Embryonic facial prominence (tissue), 1 donor: ENCODE results near the gene GADD45B.
"Not testable (repeated sequence)": the region's sequence is repeated elsewhere in the genome, so short reads cannot be mapped to it uniquely, and the experiment has no call there.

ENCODE experiments used
- DNase-seq: peaks from one replicate; pipeline ENCODE4 v3.0.0-alpha.2; 2016; ENCODE audit errors: extremely low spot score

Gene GADD45B

DNA sequence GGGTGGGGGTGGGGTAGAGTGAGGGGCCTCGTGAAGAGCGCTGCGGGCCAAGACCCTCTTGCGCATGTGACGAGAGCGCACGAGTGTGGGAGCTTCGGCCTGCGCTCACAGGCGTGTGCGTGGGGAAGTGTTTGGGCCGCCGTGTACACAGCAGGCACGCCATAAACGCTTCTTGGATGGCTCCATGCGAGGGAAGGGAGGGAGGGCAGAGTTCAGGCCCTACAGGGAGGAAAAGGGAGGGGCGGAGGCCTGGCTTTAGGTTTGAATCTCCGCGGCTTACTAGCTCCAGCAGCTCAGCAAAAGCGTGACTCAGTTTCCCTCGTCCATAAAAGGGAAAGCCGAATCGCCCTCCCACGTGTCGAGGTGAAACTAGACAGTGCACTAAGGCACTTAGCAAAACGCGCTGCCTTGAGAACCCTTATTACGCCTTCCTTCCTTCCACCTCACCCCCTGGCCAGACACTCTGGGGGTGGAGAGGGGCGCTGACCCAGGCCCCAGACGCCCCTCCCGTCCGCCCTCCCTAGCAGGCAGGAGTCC, 12.5 kb downstream of the GADD45B start:
- DNase-seq = no peak

DNA sequence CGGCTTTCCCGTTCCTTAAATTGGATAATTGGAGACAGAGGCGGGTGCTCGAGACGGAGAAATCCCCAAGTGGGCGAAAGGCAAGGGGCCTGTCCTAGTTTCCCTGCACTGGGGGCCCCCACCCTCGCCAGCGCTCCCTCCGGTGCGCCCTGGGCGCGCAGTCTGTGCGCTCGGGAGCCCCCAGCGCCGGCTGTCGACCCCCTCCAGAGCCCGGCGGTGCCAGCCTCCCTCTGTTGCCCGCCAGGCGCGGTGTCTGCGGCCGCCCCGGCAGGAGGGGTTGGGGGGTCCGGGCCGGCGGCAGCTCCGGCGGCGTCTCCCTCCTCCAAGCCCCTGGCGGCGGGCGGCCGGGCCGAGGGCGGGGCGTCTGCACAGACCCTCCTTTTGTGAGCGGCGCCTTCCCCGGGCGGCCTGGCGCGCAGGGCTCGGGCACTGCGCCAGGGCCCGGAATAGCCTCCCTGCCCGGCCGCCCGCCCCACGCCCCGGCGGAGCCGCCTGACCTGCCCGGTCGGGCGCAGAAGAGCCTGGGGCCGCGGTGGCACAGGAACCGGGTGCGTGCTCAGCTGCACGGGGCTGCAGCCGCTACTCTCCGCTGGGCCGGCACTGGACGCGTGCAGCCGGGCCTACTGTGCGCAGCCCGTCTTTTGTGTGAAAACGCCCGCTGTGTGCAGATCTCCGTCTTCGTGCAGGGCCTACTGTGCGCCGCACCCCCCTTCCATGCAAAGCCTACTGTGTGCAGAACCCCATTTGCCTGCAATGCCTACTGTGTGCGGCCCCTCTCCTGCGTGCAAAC, 13.2 kb downstream of the GADD45B start:
- no peak for DNase-seq

DNA sequence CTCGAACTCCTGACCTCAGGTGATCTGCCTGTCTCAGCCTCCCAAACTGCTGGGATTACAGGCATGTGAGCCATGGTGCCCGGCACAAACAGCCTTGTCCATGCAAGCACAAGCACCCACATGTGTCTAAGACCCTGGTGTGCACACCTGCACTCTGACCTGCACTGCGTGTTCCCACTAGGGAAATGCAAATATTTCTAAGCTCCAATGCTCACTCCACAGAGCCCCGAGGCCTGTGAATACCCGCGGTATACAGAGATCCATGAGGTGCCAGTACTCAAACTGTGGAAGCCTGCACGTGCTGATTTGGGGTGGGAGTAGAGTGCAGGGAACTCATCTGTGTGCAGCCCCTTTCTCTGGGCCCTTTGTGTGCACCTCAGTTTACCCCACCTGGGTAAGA, 14.7 kb downstream of the GADD45B start:
- DNase-seq = no peak

DNA sequence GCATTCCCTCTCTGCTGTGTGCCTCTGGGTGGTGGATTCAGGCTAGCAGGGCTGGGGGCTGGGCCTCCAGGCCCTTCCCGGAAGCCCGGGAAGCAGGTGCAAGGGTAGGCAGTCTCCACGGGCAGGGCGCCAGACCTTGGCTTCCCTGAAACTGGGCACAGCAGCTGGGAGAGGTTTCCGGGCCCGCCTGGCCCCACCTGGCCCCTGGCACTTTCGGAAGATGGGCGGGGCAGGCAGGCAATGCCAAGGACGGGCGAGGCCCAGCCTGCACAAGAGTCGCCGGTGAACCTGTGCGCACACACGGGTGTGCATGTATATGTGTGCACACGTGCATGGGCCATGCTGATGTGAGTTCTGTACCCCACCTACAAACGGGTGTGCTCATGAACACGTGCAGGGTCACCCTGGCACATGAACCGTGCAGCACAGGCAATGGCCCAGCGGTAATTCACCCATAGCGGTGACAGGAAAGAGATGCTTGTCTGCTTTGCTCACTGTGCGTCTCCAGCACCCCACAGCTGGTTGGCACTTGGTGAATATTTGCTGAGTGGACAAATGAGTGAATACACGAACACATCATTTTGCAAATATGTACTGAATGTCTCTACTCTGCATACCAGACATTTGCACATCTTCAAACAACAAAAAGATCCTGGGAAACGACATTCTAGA, 15.3 kb downstream of the GADD45B start:
- no peak for DNase-seq

DNA sequence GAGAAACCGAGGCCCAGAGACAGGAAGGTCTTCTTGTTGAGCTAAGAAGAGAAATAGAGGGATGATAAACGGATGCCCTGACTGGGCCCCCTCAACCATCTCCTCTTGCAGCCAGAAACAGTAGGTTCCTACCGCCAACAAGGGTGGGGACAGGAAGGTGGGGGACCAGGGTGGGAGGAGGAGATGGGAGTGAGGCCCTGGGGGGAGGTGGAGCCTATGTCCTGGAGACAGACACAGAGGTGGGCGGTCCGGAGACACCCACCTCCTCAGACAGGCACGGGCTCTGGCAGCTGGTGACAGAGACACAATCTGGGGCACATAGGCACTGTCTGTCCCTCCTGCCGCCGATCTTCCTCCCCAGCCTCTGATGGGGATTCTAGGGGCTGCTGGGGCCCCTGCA, 16.9 kb downstream of the GADD45B start:
- DNase-seq = no peak

DNA sequence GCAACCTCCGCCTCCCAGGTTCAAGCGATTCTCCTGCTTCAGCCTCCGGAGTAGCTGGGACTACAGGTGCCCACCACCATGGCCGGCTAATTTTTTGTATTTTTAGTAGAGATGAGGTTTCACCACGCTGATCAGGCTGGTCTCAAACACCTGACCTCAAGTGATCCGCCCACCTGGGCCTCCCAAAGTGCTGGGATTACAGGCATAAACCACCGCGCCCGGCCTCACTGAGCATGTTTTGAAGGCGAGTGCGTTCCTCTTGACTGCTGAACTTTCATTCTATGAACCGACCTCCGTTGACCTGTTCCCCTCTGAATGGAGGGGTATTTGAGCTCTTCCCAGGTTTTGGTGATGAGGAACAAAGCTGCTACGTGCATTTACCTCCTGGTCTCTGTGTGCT, 17.5 kb downstream of the GADD45B start:
- not testable (repeated sequence) for DNase-seq

DNA sequence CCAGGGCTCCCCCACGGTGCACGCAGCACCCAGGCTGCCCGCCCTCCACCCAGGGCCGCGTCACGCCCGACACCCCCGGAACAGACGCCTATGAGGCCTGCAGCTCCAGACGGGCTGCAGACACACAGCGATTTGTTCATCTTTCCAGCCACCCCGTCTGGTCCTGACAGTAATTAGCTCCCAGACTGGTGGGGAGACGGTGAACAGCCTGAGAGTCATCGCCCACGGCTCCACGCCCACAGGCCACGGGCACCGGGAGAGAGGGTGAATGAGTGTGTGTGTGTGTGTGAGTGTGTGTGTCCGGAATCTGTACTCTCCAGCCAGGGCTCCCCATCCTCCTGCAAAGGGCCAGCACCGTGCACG, 18.1 kb downstream of the GADD45B start:
- DNase-seq = no peak

DNA sequence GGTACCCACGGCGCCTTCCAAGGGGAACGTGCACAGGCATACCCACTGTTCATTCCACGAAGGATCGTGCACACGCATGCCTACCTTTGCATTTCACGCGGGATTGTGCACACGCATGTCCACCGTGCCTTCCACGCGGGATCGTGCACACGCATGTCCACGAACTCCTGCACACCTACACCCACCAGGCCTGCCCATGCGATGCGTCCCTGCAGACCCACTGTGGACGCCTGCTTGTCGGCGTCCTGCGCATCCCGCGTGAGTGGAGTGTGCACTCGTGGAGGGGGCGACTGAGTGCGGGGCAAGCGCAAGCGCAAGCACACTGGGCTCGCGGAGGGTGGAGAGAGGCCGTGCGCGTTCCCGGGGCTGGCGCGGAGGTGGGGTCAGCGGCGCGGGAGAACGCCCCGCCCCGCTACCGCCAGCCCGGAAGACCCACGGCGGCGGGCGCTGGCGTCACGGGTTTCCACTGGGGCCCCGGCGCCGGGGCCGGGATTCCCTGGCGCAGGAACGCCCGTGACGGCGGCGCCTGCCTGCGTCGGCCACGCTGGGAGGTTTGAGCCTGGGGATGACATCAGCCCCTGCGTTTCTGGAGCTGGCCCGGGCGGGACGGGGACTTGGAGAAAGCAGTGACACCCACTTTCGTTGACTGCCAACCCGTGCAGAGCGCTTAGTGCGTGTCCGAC, 18.7 kb downstream of the GADD45B start:
- no peak for DNase-seq

DNA sequence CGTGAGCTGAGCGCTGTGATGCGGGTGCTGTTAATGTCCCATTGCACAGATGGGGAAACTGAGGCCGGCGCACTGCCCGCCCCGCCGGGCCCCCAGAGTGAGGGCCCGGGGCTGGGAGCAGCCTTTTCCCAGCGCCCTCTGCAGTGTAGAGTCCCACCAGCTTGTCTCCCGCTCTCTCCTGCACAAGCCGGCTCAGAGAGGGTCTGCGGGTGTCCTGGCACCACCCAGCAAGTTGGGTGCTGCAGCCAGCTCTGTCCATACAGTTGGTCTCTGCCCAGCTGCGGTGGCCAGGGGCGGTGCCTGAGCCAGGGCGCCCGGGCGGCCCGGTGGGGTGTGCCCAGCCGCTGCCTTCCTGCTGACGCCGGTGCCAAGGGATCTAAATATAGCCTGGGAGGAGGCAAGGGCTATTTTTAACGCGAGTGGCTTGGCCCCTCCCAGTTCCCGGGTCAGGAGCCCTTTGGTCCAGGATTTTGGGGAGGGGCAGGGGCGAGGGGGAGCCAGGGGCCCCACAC, 19.3 kb downstream of the GADD45B start:
- DNase-seq = no peak

DNA sequence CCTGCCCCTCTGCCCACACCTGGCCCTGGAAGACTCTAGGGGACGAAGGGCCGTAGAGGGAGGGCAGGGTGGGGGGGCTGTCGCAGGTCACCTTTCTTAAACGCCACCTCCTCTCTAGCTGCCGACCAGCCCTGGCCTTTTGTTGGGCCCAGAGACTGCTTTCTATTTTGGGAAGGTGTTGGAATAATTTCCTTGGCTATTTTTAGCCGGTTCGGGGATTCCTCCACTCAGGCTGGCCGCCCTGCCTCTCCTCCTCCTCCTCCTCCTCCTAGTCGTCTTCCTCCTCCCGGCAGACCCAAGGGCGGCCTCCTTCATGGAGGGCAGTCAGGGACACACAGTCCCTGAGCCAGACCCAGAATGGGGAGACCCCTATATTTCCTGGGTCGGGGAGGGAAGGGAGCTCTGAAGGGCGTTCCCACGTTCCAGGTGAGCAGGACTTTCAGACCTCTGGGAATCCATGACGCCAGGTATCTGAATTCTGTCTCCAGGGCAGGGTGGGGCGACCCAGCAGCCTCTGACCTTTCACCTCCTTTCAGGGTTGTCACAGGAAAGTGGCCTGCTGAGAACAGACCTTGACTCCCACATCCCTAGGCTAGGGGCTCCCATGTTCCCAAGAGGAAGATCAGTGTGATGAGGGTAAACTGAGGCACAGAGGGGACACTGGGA, 19.9 kb downstream of the GADD45B start:
- no peak for DNase-seq

DNA sequence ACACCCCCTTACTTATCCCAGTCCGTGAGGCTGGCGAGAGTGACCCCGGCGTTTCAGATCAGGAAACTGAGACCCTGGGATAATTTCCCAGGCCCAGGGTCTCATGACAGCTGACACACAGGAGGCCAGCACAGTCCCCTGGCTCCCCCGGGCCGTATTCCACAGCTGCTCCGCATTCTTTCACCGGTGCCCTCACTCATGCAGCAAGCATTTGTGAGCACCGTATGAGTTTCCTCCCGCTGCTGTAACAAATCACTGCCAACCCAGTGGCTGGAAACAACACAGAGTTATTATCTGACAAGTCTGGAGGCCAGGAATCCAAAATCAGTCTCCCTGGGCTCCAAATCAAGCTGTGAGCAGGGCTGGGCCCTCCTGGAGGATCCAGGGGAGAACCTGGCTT, 21.3 kb downstream of the GADD45B start:
- no peak for DNase-seq

DNA sequence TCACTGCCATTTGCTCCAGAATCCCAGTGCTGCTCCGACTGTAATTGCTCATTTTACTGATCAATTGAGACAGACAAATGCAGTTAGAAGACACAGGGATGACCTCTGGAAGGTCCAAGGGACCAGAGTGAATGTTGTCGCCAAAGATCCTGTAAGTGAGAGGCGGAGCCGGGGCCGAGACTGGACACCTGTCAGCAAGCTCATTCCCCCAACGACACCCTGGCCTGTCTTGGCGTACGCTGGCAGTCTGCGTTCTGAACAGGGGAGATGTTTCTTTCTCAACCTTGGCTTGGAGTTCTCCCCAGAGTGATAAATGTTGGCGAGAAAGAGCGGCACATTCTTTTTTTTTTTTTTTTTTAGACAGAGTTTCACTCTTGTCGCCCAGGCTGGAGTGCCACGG, 24.2 kb downstream of the GADD45B start:
- DNase-seq = no peak

DNA sequence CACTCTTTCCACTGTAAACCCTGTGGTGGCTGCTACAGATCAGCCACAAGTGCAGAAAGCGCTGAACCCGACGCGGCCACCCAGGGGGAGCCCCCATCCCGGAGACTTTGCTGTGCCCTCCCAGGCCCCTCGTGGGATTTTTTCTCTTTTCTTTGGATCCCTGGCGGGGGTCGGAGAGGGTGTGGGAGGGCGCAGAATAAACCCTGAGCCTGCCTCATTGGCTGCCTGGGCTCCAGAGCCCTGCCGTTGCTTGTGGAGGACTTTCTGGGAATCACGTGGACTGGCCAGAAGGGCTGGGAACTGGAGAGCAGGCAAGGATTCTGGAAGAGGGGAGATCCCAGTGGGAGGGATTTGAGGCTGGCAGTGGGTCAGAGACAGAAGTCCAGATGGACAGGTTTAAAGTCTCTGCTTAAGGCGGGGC, 24.9 kb downstream of the GADD45B start:
- DNase-seq = no peak

DNA sequence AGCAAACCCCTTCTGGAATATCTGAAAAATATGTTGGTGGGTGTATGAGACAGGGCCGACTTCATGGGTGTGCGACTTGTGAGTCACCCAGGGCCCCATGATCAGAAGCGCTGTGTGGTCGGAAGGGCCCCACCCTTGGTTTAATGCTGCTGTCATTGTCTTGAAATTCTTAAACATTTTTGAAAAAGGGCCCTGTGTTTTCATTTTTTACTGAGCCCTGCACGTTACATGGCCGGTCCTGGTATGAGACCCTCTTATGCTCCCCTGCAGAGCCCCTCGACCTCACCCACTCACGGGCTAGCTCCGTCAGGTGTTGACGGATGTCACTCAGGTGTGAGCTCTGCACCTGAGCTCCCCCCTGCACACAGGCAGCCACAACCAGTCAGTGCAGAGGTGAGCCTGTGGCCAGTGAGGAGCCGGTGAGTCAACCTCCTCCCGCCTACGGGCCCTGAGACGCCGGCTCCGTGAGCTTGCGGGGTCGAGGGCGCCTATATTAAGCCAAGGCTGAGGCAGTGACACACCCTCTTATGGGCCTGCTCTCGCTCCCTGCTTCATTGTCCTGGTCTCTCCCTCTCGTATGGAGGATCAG, 27.7 kb downstream of the GADD45B start:
- DNase-seq = no peak

DNA sequence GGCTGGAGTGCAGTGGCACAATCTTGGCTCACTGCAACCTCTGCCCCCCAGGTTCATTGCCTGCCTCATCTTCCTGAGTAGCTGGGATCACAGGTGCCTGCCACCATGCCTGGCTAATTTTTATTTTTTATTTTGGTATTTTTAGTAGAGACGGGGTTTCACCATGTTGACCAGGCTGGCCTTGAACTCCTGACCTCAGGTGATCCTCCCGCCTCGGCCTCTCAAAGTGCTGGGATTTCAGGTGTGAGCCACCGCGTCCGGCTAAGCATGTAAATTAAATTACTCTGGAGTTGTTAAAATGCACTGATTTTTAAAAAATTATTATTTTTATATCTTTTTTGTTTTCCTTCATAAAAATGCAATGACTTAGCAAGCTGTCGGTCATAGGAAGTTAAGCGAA, 30.7 kb downstream of the GADD45B start:
- not testable (repeated sequence) for DNase-seq

DNA sequence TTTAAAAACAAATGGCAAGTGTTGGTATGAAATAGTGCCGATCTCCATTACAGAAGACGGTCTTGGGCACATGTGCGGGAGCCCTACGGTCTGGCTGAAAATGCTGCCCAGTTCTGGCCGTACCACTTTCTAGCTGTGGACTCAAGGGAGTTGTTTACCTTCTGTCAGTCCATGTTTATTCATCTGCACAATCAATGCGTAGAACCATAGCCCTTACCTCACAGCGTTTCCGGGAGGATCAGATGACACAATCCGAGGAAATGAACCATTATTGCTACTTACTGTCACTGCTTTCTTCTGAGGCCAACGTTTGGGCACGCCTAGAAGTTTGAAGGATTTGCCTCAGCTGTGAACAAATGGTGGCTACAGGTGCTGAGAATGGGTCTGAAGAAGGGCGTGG, 31.2 kb downstream of the GADD45B start:
- peak; percentile 58 for DNase-seq

DNA sequence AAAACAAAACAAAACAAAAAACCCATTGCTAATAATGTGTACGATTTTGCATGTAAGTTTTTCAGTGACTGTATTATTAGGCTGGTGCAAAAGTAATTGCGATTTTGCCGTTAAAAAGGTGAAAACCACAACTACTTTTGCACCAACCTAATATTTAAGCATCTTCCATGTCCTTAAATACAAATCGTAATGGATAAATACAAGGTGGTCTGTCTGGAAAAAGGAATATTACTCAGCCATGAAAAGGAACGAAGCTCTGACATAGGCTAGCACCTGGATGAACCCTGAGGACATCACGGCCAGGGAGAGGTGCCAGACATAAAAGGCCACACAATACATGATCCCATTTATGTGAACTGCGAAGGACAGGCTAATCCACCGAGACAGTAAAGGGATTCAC, 33.2 kb downstream of the GADD45B start:
- no peak for DNase-seq

DNA sequence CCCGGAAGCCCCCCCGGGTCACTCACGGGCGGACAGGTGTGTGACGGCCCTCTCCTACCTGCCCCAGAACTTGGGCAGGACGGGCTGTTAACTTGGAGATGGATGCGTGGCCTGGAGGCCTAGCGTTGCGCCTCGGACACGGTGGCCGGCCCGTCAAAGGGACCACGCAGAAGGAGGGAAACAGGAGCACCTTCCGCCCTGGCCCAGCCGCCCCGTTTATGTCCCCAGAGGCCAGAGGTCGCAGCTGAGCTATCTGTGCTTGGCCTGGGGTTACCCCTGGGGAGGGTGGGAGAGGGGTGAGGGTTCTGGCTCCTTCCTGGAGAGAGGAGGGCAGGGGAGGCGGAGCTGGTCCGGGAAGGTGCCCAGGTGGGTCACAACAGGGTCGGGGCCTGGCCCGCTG, 35.6 kb downstream of the GADD45B start:
- DNase-seq = no peak

DNA sequence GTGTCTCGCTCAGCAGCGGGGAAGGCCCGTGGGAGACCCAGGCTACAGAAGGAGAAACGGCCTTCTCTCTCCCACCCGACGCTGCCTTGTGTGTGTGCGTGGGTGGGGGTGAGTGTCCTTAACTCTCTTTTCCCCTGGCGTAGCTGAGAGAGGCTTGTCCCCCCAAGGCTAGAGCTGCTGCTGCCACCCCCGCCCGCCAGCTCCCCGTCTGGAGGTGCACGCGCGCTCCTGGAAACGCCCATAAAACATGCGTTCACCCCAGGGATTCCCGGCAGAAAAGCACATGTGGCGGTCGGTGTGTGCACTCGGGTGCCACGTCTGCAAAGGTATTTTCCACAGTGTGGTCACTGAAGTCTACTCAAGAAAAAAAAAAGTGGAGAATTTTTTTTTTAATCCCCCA, 36.1 kb downstream of the GADD45B start:
- no peak for DNase-seq

DNA sequence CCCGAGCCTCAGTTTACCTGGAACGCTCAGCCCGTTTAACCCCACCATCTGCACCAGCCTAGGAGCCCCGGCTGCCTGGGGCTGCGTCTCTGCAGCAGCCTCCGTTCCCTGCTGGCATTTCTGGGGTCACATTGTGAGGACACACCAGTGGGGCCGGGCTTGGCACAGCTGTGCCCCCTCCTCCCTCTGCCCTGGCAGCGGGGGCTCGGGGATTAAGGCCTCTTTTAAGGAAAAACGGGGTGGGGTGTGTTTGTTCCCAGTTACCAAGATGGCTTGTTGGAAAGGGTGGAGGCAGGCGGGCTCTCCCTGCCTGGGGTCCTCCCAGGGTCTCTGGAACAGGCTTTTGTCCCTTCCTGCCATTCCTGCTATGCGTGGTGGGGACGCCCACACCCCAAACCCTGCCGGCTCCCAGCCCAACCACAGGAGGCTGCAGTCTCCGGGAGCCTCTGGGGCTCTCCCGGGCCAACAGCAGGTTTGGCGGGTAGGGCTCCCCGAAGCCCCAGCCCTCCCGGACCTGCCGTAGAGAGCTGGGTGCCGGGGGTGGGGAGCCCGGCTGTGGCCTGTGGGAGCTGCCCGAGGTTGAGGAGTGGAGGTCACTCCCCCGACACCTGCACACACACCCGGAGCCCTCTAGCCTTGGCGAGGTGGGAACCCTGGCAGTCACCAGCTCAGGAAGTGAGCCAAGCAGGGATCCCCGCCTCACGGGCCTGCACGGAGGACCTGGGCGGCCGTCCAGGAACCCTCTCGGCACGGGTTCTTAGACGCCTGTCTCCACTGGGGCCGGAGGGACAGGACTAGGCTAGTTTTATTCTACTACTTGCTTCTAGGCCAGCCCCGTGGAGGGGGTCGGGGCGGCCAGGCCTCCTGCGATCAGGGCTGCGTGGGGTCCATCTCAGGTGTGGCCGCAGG, 36.9 kb downstream of the GADD45B start:
- DNase-seq = no peak
